BE2C (cell line): Measurements from ENCODE around the gene TTC23L.

Experiments used
- DNase-seq: peaks from one replicate; pipeline ENCODE4 v3.0.0-alpha.2; 2020
- H3K27me3 ChIP-seq: fragments of 250-450 bp; sonication (Bioruptor Pico); 2 replicates; pipeline ENCODE4 v1.5.1; 2020; ENCODE audit warnings: mild to moderate bottlenecking
- H3K36me3 ChIP-seq: fragments of 250-450 bp; sonication (Bioruptor Pico); 2 replicates; pipeline ENCODE4 v1.5.1; 2020; ENCODE audit warnings: mild to moderate bottlenecking
- H3K4me1 ChIP-seq: fragments of 250-450 bp; sonication (Bioruptor Pico); 2 replicates; pipeline ENCODE4 v1.5.1; 2020
- H3K4me3 ChIP-seq: 2 replicates; pipeline ENCODE4 v1.5.1; 2011; ENCODE audit warnings: low read depth, low read length
- H3K9me3 ChIP-seq: fragments of 250-450 bp; sonication (Bioruptor Pico); 2 replicates; pipeline ENCODE4 v1.5.1; 2020
- TF ChIP-seq, protein P1 (sequence below): IDR thresholded peaks from 2 replicates; pipeline ENCODE4 v1.5.1; 2012; ENCODE audit warnings: mild to moderate bottlenecking, low read depth, low read length

The TTC23L gene

GRCh38 chr5:34803974-34804732 lies 34.8 kb upstream of the TTC23L start:
- no peak overlapping the region for H3K4me3 ChIP-seq
- DNase-seq: no peak
- TF ChIP-seq, protein P1, sequence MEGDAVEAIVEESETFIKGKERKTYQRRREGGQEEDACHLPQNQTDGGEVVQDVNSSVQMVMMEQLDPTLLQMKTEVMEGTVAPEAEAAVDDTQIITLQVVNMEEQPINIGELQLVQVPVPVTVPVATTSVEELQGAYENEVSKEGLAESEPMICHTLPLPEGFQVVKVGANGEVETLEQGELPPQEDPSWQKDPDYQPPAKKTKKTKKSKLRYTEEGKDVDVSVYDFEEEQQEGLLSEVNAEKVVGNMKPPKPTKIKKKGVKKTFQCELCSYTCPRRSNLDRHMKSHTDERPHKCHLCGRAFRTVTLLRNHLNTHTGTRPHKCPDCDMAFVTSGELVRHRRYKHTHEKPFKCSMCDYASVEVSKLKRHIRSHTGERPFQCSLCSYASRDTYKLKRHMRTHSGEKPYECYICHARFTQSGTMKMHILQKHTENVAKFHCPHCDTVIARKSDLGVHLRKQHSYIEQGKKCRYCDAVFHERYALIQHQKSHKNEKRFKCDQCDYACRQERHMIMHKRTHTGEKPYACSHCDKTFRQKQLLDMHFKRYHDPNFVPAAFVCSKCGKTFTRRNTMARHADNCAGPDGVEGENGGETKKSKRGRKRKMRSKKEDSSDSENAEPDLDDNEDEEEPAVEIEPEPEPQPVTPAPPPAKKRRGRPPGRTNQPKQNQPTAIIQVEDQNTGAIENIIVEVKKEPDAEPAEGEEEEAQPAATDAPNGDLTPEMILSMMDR: no peak
- no peaks in the 10 kb centered on the region for H3K36me3 ChIP-seq
- H3K4me1 ChIP-seq: no peaks in the 10 kb centered on the region
- H3K9me3 ChIP-seq: no peaks in the 10 kb centered on the region
- no peaks in the 10 kb centered on the region for H3K27me3 ChIP-seq

GRCh38 chr5:34804913-34805312 lies 34.1 kb upstream of the TTC23L start:
- Histone ChIP-seq H3K4me1 (no peaks in the 10 kb centered on the region), H3K36me3 (no peaks in the 10 kb centered on the region), H3K9me3 (no peaks in the 10 kb centered on the region), H3K4me3 (no peak overlapping the region), H3K27me3 (no peaks in the 10 kb centered on the region)
- no peak for DNase-seq
- TF ChIP-seq, protein P1: no peak

DNA sequence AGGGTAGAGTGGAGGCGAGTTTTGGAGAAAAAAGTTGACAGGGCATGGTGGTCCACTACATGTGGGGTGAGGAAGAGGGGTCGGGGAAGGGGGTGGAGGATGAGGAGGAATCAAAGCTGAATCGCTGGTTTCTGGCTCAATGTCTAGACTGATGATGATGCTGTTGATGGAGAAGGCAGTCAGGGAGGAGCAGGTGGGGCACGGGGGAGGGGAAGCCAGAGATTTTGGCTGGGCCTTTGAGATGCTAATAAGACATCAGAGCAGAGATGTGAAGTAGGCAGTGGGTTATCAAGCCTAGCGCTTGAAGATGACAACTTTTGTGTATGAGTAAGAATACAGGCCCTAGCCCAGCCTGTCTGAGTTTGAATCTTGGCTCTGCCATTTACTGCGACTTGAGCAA lies 32.4 kb upstream of the TTC23L start:
- TF ChIP-seq, protein P1: no peak
- no peaks in the 10 kb centered on the region for H3K27me3 ChIP-seq
- no peaks in the 10 kb centered on the region for H3K9me3 ChIP-seq
- no peak overlapping the region for H3K4me3 ChIP-seq
- H3K4me1 ChIP-seq: no peaks in the 10 kb centered on the region
- no peak for DNase-seq
- no peaks in the 10 kb centered on the region for H3K36me3 ChIP-seq

GRCh38 chr5:34811706-34812105 lies 27.3 kb upstream of the TTC23L start:
- H3K4me1 ChIP-seq: no peaks in the 10 kb centered on the region
- TF ChIP-seq, protein P1: no peak
- DNase-seq: no peak
- no peaks in the 10 kb centered on the region for H3K36me3 ChIP-seq
- no peak overlapping the region for H3K4me3 ChIP-seq
- H3K9me3 ChIP-seq: no peaks in the 10 kb centered on the region
- H3K27me3 ChIP-seq: no peaks in the 10 kb centered on the region

DNA sequence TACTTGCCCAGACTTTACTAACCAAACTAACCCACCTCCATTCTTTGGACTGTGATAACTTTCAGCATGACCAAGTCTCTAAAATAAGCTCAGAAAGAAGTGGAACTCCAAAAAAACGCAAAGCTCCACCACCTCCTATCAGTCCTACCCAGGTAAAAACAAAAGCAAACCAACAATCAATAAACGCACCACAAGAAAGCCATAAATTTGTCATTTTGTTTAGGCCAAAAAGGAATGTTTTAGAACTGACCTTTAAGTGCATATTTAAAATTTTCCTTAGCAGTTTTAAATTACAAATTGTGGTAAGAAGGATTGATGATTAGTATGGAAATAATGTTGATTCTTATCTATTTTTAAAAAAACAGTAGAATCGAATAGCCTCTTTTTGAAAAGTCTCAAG lies 25.5 kb upstream of the TTC23L start:
- no peaks in the 10 kb centered on the region for H3K36me3 ChIP-seq

More for the DNA sequence above, 25.5 kb upstream of the TTC23L start:
- no peak overlapping the region for H3K4me3 ChIP-seq
- TF ChIP-seq, protein P1: no peak
- DNase-seq: no peak
- no peaks in the 10 kb centered on the region for H3K27me3 ChIP-seq
- no peaks in the 10 kb centered on the region for H3K9me3 ChIP-seq
- H3K4me1 ChIP-seq: no peaks in the 10 kb centered on the region
